ENCODE measurements around the gene SOS1.
"Not testable (repeated sequence)": the region's sequence is repeated elsewhere in the genome, so short reads cannot be mapped to it uniquely, and the experiment has no call there.

The SOS1 gene

GRCh38 chr2:39120771-39121522 lies at the start of gene SOS1:
Gene SOS1 (minus strand): TSS chr2:39121051. CDS start chr2:39120422, 629 bp downstream.
- peak; percentile 94 to 96 for DNase-seq (ENCODE audit: low read depth in 2 of 2)
- no peak for TF ChIP-seq CTCF (IDR thresholded peaks at IDR 0.05; ENCODE audit: low read depth, low read length)
- peak within 1 kb of the TSS; percentile 65 to 74 for H3K4me3 ChIP-seq (replicated peaks in 1 of 2; ENCODE audit: low read depth in 2 of 2, low read length in 2 of 2)

- no peak overlapping the region for H3K4me3 ChIP-seq (replicated peaks in 1 of 2; ENCODE audit: low read depth in 2 of 2, low read length in 2 of 2)
- peak; percentile 14 to 24 for DNase-seq (ENCODE audit: low read depth in 2 of 2)
- TF ChIP-seq CTCF (IDR thresholded peaks at IDR 0.05; ENCODE audit: low read depth, low read length): no peak
Observed at GRCh38 chr2:39164089-39164488, 43.2 kb upstream of the SOS1 start.

- peak in 1 of 2 donors; percentile 54 for DNase-seq (ENCODE audit: low read depth in 2 of 2)
- no peak overlapping the region for H3K4me3 ChIP-seq (replicated peaks in 1 of 2; ENCODE audit: low read depth in 2 of 2, low read length in 2 of 2)
- no peak for TF ChIP-seq CTCF (IDR thresholded peaks at IDR 0.05; ENCODE audit: low read depth, low read length)
Observed at GRCh38 chr2:39160982-39161381, 40.1 kb upstream of the SOS1 start.

GRCh38 chr2:39159283-39159682 lies 38.4 kb upstream of the SOS1 start:
- no peak overlapping the region for H3K4me3 ChIP-seq (replicated peaks in 1 of 2; ENCODE audit: low read depth in 2 of 2, low read length in 2 of 2)
- no peak for DNase-seq (ENCODE audit: low read depth in 2 of 2)
- TF ChIP-seq CTCF (IDR thresholded peaks at IDR 0.05; ENCODE audit: low read depth, low read length): no peak

- H3K4me3 ChIP-seq (replicated peaks in 1 of 2; ENCODE audit: low read depth in 2 of 2, low read length in 2 of 2): no peak overlapping the region
- TF ChIP-seq CTCF (IDR thresholded peaks at IDR 0.05; ENCODE audit: low read depth, low read length): no peak
- DNase-seq (ENCODE audit: low read depth in 2 of 2): peak; percentile 16 to 92
Observed at GRCh38 chr2:39158351-39158750, 37.5 kb upstream of the SOS1 start.

- H3K4me3 ChIP-seq (replicated peaks in 1 of 2; ENCODE audit: low read depth in 2 of 2, low read length in 2 of 2): no peak overlapping the region
- DNase-seq (ENCODE audit: low read depth in 2 of 2): no peak
- no peak for TF ChIP-seq CTCF (IDR thresholded peaks at IDR 0.05; ENCODE audit: low read depth, low read length)
Observed at GRCh38 chr2:39156846-39157245, 36.0 kb upstream of the SOS1 start.

- peak; percentile 53 to 85 for DNase-seq (ENCODE audit: low read depth in 2 of 2)
- no peak overlapping the region for H3K4me3 ChIP-seq (replicated peaks in 1 of 2; ENCODE audit: low read depth in 2 of 2, low read length in 2 of 2)
- no peak for TF ChIP-seq CTCF (IDR thresholded peaks at IDR 0.05; ENCODE audit: low read depth, low read length)
Observed at GRCh38 chr2:39156107-39156506, 35.3 kb upstream of the SOS1 start.

GRCh38 chr2:39155573-39155972 lies 34.7 kb upstream of the SOS1 start:
- H3K4me3 ChIP-seq (replicated peaks in 1 of 2; ENCODE audit: low read depth in 2 of 2, low read length in 2 of 2); DNase-seq (ENCODE audit: low read depth in 2 of 2): not testable (repeated sequence)

Data from cardiac fibroblast (primary cell).